IMR-90 (cell line): ENCODE data around the gene COCH. TPM values are rescaled to one million over a fixed set of nuclear protein-coding genes. Genes with fewer than 3 reads are reported as not detected.

Experiments
- ATAC-seq: fragments of 200-7000 bp; cut with Tn5 transposase; 2 replicates; pipeline ENCODE4 v1.9.1; 2020; ENCODE audit warnings: low read depth, mild to moderate bottlenecking, moderate library complexity
- Bru-seq: library from RNA; stranded (reverse); fragments of 400-500 nt; gene quantifications from one replicate; lab custom pipeline; 2021; lab: Mats Ljungman, UMichigan
- BruChase-seq, 2 experiments: library from RNA; stranded (reverse); fragments of 400-500 nt; gene quantifications; one replicate each; lab custom pipeline; 2021; lab: Mats Ljungman, UMichigan
- BruUV-seq: library from RNA; stranded (reverse); fragments of 400-500 nt; replicated peaks from 2 replicates; lab custom pipeline; 2021; lab: Mats Ljungman, UMichigan
- CTCF ChIA-PET: fragments of 300-600 bp; formaldehyde crosslinking; extraction: SDS; loops from one replicate; lab custom pipeline; 2021; ENCODE audit warnings: antibody characterized with exemption; lab: Yijun Ruan, JAX
- POLR2A ChIA-PET: fragments of 300-600 bp; sonication (Branson Sonifier 250); formaldehyde crosslinking; loops from one replicate; lab custom pipeline; 2022; ENCODE audit warnings: antibody characterized with exemption; ENCODE audit not compliant: unreplicated experiment; lab: Charles Lee
- DNase-seq: peaks from one replicate; pipeline ENCODE4 v3.0.0; 2013
- H2AFZ ChIP-seq: replicated peaks from 2 replicates; pipeline ENCODE3; 2013; ENCODE audit warnings: low read length, mild to moderate bottlenecking; ENCODE audit not compliant: poor library complexity
- H2AK5ac ChIP-seq: 2 replicates; pipeline ENCODE4 v1.6.1; 2013; ENCODE audit warnings: low read depth, low read length, inconsistent platforms
- H2AK9ac ChIP-seq: replicated peaks from 2 replicates; pipeline ENCODE3; 2013; ENCODE audit warnings: mild to moderate bottlenecking, low read depth, low read length, moderate library complexity; ENCODE audit not compliant: poor library complexity
- H2BK120ac ChIP-seq: 2 replicates; pipeline ENCODE4 v1.6.1; 2013; ENCODE audit warnings: low read depth, low read length, inconsistent platforms
- H2BK15ac ChIP-seq: 3 replicates; pipeline ENCODE4 v1.6.1; 2013; ENCODE audit warnings: low read depth, low read length, inconsistent platforms
- H2BK20ac ChIP-seq: 2 replicates; pipeline ENCODE4 v1.6.1; 2013; ENCODE audit warnings: low read depth, mild to moderate bottlenecking, inconsistent platforms, low read length, moderate library complexity
- H2BK5ac ChIP-seq: 2 replicates; pipeline ENCODE4 v1.6.1; 2013; ENCODE audit warnings: mild to moderate bottlenecking, low read depth, low read length, inconsistent platforms; ENCODE audit not compliant: poor library complexity, severe bottlenecking
- H3K14ac ChIP-seq: replicated peaks from 2 replicates; pipeline ENCODE4 v1.6.1; 2013; ENCODE audit warnings: low read depth, low read length, inconsistent platforms
- H3K18ac ChIP-seq: 2 replicates; pipeline ENCODE4 v1.6.1; 2013; ENCODE audit warnings: low read depth, low read length, control low read depth
- H3K23ac ChIP-seq: 2 replicates; pipeline ENCODE4 v1.6.1; 2013; ENCODE audit warnings: low read depth, low read length, inconsistent platforms
- H3K27ac ChIP-seq: 2 replicates; pipeline ENCODE4 v1.5.1; 2013; ENCODE audit warnings: mild to moderate bottlenecking, control low read depth, low read length; ENCODE audit not compliant: insufficient read depth
- H3K27me3 ChIP-seq: 2 replicates; pipeline ENCODE4 v1.6.1; 2013; ENCODE audit warnings: low read length; ENCODE audit not compliant: control insufficient read depth, insufficient read depth
- H3K36me3 ChIP-seq: 2 replicates; pipeline ENCODE4 v1.6.1; 2013; ENCODE audit warnings: low read length, mixed read lengths; ENCODE audit not compliant: control insufficient read depth, insufficient read depth
- H3K4ac ChIP-seq: 2 replicates; pipeline ENCODE4 v1.6.1; 2013; ENCODE audit warnings: low read depth, low read length, inconsistent platforms
- H3K4me1 ChIP-seq: 2 replicates; pipeline ENCODE4 v1.6.1; 2013; ENCODE audit warnings: low read length, mixed read lengths; ENCODE audit not compliant: control insufficient read depth, insufficient read depth
- H3K4me2 ChIP-seq: 2 replicates; pipeline ENCODE4 v1.6.1; 2013; ENCODE audit warnings: low read depth, mild to moderate bottlenecking, control low read depth, low read length, moderate library complexity
- H3K4me3 ChIP-seq: 2 replicates; pipeline ENCODE4 v1.5.1; 2013; ENCODE audit warnings: low read depth, mild to moderate bottlenecking, control low read depth, low read length, moderate library complexity; ENCODE audit not compliant: insufficient read depth
- H3K56ac ChIP-seq: 2 replicates; pipeline ENCODE4 v1.6.1; 2013; ENCODE audit warnings: low read length, inconsistent platforms; ENCODE audit not compliant: insufficient read depth; ENCODE audit errors: extremely low read depth
- H3K79me1 ChIP-seq, 2 experiments: 2 replicates each; pipeline ENCODE4 v1.6.1; 2013; ENCODE audit warnings: low read length in 2 of 2, inconsistent platforms in 1 of 2, low read depth in 1 of 2
- H3K9ac ChIP-seq: 2 replicates; pipeline ENCODE4 v1.6.1; 2013; ENCODE audit warnings: low read depth, low read length, control low read depth
- H3K9me1 ChIP-seq: 2 replicates; pipeline ENCODE4 v1.6.1; 2013; ENCODE audit warnings: low read length, inconsistent platforms; ENCODE audit not compliant: insufficient read depth
- H3K9me3 ChIP-seq: 2 replicates; pipeline ENCODE4 v1.6.1; 2013; ENCODE audit warnings: low read length; ENCODE audit not compliant: control insufficient read depth, insufficient read depth
- H4K20me1 ChIP-seq: 2 replicates; pipeline ENCODE4 v1.6.1; 2013; ENCODE audit warnings: low read length, inconsistent platforms; ENCODE audit not compliant: insufficient read depth
- H4K5ac ChIP-seq: 2 replicates; pipeline ENCODE4 v1.6.1; 2013; ENCODE audit warnings: mild to moderate bottlenecking, low read depth, low read length, control low read depth
- H4K8ac ChIP-seq, 2 experiments: 2 replicates each; pipeline ENCODE4 v1.6.1; 2013; ENCODE audit warnings: low read depth in 2 of 2, low read length in 2 of 2, control low read depth in 1 of 2, inconsistent platforms in 1 of 2
- H4K91ac ChIP-seq: 2 replicates; pipeline ENCODE4 v1.6.1; 2013; ENCODE audit warnings: low read depth, low read length, inconsistent platforms; ENCODE audit not compliant: insufficient read depth
- WGBS, 2 experiments: methylation state at CpG; one replicate each; pipeline versions ENCODE4 v1.1.5 to v1.1.7; 2013; ENCODE audit warnings: missing lambda C conversion rate in 2 of 2; ENCODE audit not compliant: insufficient read length in 1 of 2; ENCODE audit errors: extremely low coverage in 2 of 2; 5-methylcytosine and 5-hydroxymethylcytosine counted together
- dilution Hi-C: fragments of 300-500 bp; cut with HindIII; formaldehyde crosslinking; loops from one replicate; pipeline ENCODE4 v1.14.3; 2018; ENCODE audit warnings: low sequenced_read_pairs; ENCODE audit not compliant: unreplicated experiment
- in situ Hi-C: fragments of 300-500 bp; cut with MboI; formaldehyde crosslinking; loops from 3 replicates; pipeline ENCODE4 v1.14.3; 2019; ENCODE audit warnings: low sequenced_read_pairs, inconsistent platforms, mixed read lengths
- intact Hi-C: fragments of 100-400 bp; cut with micrococcal nuclease; formaldehyde crosslinking; loops from 2 replicates; pipeline ENCODE4 v1.10.0; 2022
- long read RNA-seq: library from polyadenylated mRNA; unstranded; transcript quantifications from one replicate; pipeline ENCODE4 v2.0.0, GENCODE V29; 2021; ENCODE audit not compliant: unreplicated experiment
- polyA plus RNA-seq, 3 experiments: library from polyadenylated mRNA; depleted of rRNA; stranded (reverse); fragments of >200 nt; gene quantifications; 2 replicates each; pipeline ENCODE4 v1.2.3, GENCODE V29; 2012; ENCODE audit warnings: low replicate concordance in 1 of 3
- total RNA-seq: library from RNA; depleted of rRNA; stranded (reverse); fragments of >200 nt; gene quantifications from 2 replicates; pipeline ENCODE4 v1.2.3, GENCODE V29; 2012; rRNA removed
- TF ChIP-seq, protein P1 (sequence below): conservative IDR thresholded peaks from 2 replicates; pipeline ENCODE4 v1.5.1; 2012; ENCODE audit warnings: mild to moderate bottlenecking, low read depth, low read length, improper control_type of control experiment
- TF ChIP-seq, protein P2 (sequence below): fragments of 150-350 bp; IDR thresholded peaks from 2 replicates; pipeline ENCODE4 v1.6.1; 2016; ENCODE audit warnings: low read depth, mild to moderate bottlenecking, low read length, moderate library complexity, borderline replicate concordance

The COCH gene
- 0.18 and 0.28 TPM in 2 replicates for total RNA-seq
- polyA plus RNA-seq (2012; rRNA removed), result 0.10 and 0.17 TPM in 2 replicates
- polyA plus RNA-seq (2012; cell fraction: cytosol; rRNA removed), result 0.08 and 0.34 TPM in 2 replicates
- polyA plus RNA-seq (2012; cell fraction: nucleus; rRNA removed; ENCODE audit: low replicate concordance), result 0.03 and 0.16 TPM in 2 replicates
- percentile 5 among the genes with signal in this experiment for Bru-seq, nascent RNA
- BruChase-seq, experiment 1, labeled RNA remaining after a 6-hour chase, result percentile 4 among the genes with signal in this experiment
- percentile 8 among the genes with signal in this experiment for BruChase-seq, experiment 2, labeled RNA remaining after a 2-hour chase
- long read RNA-seq, partial matches to known transcripts, result 0 of 15 reads
- long read RNA-seq, other reads (novel, unspliced or antisense), result 15 of 15 reads

DNA sequence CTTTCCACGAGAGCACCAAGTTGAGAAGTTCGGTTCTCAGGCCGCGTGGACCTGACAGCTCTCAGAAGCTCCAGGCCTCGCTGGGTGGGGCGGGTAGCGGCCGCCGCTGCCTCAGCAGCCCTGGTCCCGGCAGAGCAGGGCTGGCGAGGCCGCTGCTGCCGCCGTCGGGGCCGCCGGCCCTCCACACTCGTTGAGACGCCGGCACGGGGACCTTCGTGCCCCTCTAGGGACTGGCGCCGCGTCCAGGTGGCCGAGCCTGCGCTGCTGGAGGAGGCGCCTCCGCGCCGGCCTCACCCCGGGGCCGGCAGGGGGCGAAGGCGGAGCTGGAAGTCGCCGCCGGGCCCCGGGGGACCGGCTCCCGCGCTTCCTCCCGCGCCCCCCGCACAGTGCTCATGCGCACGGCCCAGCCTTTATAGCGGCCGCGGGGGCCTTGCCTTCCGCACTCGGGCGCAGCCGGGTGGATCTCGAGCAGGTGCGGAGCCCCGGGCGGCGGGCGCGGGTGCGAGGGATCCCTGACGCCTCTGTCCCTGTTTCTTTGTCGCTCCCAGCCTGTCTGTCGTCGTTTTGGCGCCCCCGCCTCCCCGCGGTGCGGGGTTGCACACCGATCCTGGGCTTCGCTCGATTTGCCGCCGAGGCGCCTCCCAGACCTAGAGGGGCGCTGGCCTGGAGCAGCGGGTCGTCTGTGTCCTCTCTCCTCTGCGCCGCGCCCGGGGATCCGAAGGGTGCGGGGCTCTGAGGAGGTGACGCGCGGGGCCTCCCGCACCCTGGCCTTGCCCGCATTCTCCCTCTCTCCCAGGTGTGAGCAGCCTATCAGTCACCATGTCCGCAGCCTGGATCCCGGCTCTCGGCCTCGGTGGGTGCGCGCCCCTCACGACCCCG lies at the start of gene COCH:
Gene COCH, plus strand, starts transcription at position 440 of the 879 bp plus-strand sequence. Its CDS starts 380 bp downstream, at position 820.
- DNase-seq, result no peak
- Histone ChIP-seq H3K14ac (no peak within 1 kb of the TSS), H3K4ac (no peak within 1 kb of the TSS), H2BK120ac (no peak within 1 kb of the TSS), H2AK9ac (no peak within 1 kb of the TSS), H2AK5ac (no peak within 1 kb of the TSS), H2BK20ac (no peak within 1 kb of the TSS), H3K79me1 (no peaks in the 10 kb centered on the region), H3K27ac (no peak within 1 kb of the TSS), H3K56ac (no peak within 1 kb of the TSS), H3K4me1 (peaks cover 1% of the 10 kb centered on the region; the same call in 1 of the 2 replicates), H4K5ac (no peak within 1 kb of the TSS), H3K27me3 (peaks cover 72% of the 10 kb centered on the region), H2AFZ (peak within 1 kb of the TSS; percentile 60), H3K36me3 (no peaks in the 10 kb centered on the region), H3K23ac (0 out of 2 replicates have a peak within 1 kb of the TSS, but pooled peaks have one; percentile 3), H2BK15ac (no peak within 1 kb of the TSS), H4K91ac (no peak within 1 kb of the TSS), H3K9me1 (no peaks in the 10 kb centered on the region), H3K4me3 (peak within 1 kb of the TSS; percentile 38; the same call in 1 of the 2 replicates), H4K20me1 (no peaks in the 10 kb centered on the region), H3K9me3 (no peaks in the 10 kb centered on the region), H2BK5ac (no peak within 1 kb of the TSS), H3K18ac (no peak within 1 kb of the TSS), H3K4me2 (peak within 1 kb of the TSS; percentile 38; the same call in 1 of the 2 replicates), H3K9ac (no peak within 1 kb of the TSS), H4K8ac (no peak within 1 kb of the TSS)
- intact Hi-C loops, result no loop called here
- ChIA-PET POLR2A (no interaction called here), CTCF (no interaction called here)
- no TSS peak for BruUV-seq
- TF ChIP-seq, protein P1, sequence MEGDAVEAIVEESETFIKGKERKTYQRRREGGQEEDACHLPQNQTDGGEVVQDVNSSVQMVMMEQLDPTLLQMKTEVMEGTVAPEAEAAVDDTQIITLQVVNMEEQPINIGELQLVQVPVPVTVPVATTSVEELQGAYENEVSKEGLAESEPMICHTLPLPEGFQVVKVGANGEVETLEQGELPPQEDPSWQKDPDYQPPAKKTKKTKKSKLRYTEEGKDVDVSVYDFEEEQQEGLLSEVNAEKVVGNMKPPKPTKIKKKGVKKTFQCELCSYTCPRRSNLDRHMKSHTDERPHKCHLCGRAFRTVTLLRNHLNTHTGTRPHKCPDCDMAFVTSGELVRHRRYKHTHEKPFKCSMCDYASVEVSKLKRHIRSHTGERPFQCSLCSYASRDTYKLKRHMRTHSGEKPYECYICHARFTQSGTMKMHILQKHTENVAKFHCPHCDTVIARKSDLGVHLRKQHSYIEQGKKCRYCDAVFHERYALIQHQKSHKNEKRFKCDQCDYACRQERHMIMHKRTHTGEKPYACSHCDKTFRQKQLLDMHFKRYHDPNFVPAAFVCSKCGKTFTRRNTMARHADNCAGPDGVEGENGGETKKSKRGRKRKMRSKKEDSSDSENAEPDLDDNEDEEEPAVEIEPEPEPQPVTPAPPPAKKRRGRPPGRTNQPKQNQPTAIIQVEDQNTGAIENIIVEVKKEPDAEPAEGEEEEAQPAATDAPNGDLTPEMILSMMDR, result 0 out of 2 replicates have a peak, but pooled peaks have one; percentile 15
- TF ChIP-seq, protein P2, sequence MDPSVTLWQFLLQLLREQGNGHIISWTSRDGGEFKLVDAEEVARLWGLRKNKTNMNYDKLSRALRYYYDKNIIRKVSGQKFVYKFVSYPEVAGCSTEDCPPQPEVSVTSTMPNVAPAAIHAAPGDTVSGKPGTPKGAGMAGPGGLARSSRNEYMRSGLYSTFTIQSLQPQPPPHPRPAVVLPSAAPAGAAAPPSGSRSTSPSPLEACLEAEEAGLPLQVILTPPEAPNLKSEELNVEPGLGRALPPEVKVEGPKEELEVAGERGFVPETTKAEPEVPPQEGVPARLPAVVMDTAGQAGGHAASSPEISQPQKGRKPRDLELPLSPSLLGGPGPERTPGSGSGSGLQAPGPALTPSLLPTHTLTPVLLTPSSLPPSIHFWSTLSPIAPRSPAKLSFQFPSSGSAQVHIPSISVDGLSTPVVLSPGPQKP, result no peak
- WGBS, 2 experiments, result 9% methylated on average over 39 of the region's 99 CpGs; no CpG with 5 or more reads in 1 of the 2 experiments
- dilution Hi-C loops, result no loop called here
- in situ Hi-C loops, result no loop called here
- peak; percentile 70 for ATAC-seq
